Parathyroid adenoma (tissue), 2 donors: ENCODE measurements around the gene INPP5A.
"Not testable (repeated sequence)": the region's sequence is repeated elsewhere in the genome, so short reads cannot be mapped to it uniquely, and the experiment has no call there.

ENCODE experiments used
- H2AFZ ChIP-seq: fragments of 300-600 bp; sonication (generic); one replicate; pipeline ENCODE4 v1.7.0; 2017; ENCODE audit warnings: antibody characterized with exemption, mild to moderate bottlenecking
- H3K27ac ChIP-seq: fragments of 300-600 bp; sonication (generic); one replicate; pipeline ENCODE4 v1.7.0; 2017
- H3K27me3 ChIP-seq: fragments of 300-600 bp; sonication (generic); one replicate; pipeline ENCODE4 v1.7.0; 2017; ENCODE audit warnings: low read length; ENCODE audit not compliant: control insufficient read depth, insufficient read depth
- H3K36me3 ChIP-seq: fragments of 300-600 bp; sonication (generic); one replicate; pipeline ENCODE4 v1.7.0; 2017; ENCODE audit warnings: low read length; ENCODE audit not compliant: control insufficient read depth, insufficient read depth
- H3K4me1 ChIP-seq: fragments of 300-600 bp; sonication (generic); one replicate; pipeline ENCODE4 v1.7.0; 2017; ENCODE audit warnings: control low read depth
- H3K4me2 ChIP-seq: fragments of 300-600 bp; sonication (generic); one replicate; pipeline ENCODE4 v1.7.0; 2017; ENCODE audit warnings: low read length
- H3K4me3 ChIP-seq: fragments of 300-600 bp; sonication (generic); one replicate; pipeline ENCODE4 v1.7.0; 2017; ENCODE audit warnings: low read depth, low read length
- H3K79me2 ChIP-seq: fragments of 300-600 bp; sonication (generic); one replicate; pipeline ENCODE4 v1.7.0; 2017; ENCODE audit warnings: control low read depth
- H3K9ac ChIP-seq: fragments of 300-600 bp; sonication (generic); one replicate; pipeline ENCODE4 v1.7.0; 2017; ENCODE audit warnings: mild to moderate bottlenecking
- H3K9me3 ChIP-seq: fragments of 300-600 bp; sonication (generic); one replicate; pipeline ENCODE4 v1.7.0; 2017; ENCODE audit warnings: low read length; ENCODE audit not compliant: control insufficient read depth
- CTCF ChIP-seq: fragments of 300-600 bp; sonication (generic); IDR thresholded peaks from one replicate; pipeline ENCODE4 v1.7.0; 2017; ENCODE audit warnings: antibody characterized with exemption, mild to moderate bottlenecking
- donor health status: primary hyperparathyroidism.

INPP5A gene

GRCh38 chr10:132789659-132790148, 252.1 kb downstream of the INPP5A start:
- no peak overlapping the region for H3K9ac ChIP-seq
- H3K4me2 ChIP-seq, result no peak overlapping the region
- H2AFZ ChIP-seq, result no peak overlapping the region
- H3K27ac ChIP-seq, result no peak overlapping the region
- TF ChIP-seq CTCF, result no peak
- no peak overlapping the region for H3K4me3 ChIP-seq
- no peaks in the 10 kb centered on the region for H3K9me3 ChIP-seq
- no peaks in the 10 kb centered on the region for H3K27me3 ChIP-seq
- H3K36me3 ChIP-seq, result no peaks in the 10 kb centered on the region
- H3K4me1 ChIP-seq, result no peaks in the 10 kb centered on the region
- no peaks in the 10 kb centered on the region for H3K79me2 ChIP-seq

- no peaks in the 10 kb centered on the region for H3K4me1 ChIP-seq
- no peak overlapping the region for H3K9ac ChIP-seq
- no peaks in the 10 kb centered on the region for H3K79me2 ChIP-seq
- no peak overlapping the region for H3K4me2 ChIP-seq
- no peaks in the 10 kb centered on the region for H3K27me3 ChIP-seq
- TF ChIP-seq CTCF, result no peak
- no peaks in the 10 kb centered on the region for H3K9me3 ChIP-seq
- no peak overlapping the region for H3K4me3 ChIP-seq
- no peak overlapping the region for H2AFZ ChIP-seq
- no peak overlapping the region for H3K27ac ChIP-seq
- H3K36me3 ChIP-seq, result no peaks in the 10 kb centered on the region
These were observed 252.9 kb downstream of the INPP5A start for GRCh38 chr10:132790470-132790869.

- TF ChIP-seq CTCF, result no peak
- no peak overlapping the region for H3K27ac ChIP-seq
- no peaks in the 10 kb centered on the region for H3K9me3 ChIP-seq
- no peaks in the 10 kb centered on the region for H3K36me3 ChIP-seq
- no peak overlapping the region for H3K9ac ChIP-seq
- no peak overlapping the region for H3K4me3 ChIP-seq
- H3K4me1 ChIP-seq, result no peaks in the 10 kb centered on the region
- no peaks in the 10 kb centered on the region for H3K27me3 ChIP-seq
- no peaks in the 10 kb centered on the region for H3K79me2 ChIP-seq
- no peak overlapping the region for H2AFZ ChIP-seq
- H3K4me2 ChIP-seq, result no peak overlapping the region
These were observed 253.6 kb downstream of the INPP5A start for GRCh38 chr10:132790934-132791829.

DNA sequence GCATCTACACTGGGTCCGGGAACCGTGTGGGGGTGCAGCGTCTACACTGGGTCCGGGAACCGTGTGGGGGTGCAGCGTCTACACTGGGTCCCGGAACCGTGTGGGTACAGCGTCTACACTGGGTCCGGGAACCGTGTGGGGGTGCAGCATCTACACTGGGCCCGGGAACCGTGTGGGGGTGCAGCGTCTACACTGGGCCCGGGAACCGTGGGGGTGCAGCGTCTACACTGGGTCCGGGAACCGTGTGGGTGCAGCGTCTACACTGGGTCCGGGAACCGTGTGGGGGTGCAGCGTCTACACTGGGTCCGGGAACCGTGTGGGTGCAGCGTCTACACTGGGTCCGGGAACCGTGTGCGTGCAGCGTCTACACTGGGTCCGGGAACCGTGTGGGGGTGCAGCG, 254.5 kb downstream of the INPP5A start:
- H2AFZ ChIP-seq, H3K36me3 ChIP-seq, H3K27me3 ChIP-seq: not testable (repeated sequence)

DNA sequence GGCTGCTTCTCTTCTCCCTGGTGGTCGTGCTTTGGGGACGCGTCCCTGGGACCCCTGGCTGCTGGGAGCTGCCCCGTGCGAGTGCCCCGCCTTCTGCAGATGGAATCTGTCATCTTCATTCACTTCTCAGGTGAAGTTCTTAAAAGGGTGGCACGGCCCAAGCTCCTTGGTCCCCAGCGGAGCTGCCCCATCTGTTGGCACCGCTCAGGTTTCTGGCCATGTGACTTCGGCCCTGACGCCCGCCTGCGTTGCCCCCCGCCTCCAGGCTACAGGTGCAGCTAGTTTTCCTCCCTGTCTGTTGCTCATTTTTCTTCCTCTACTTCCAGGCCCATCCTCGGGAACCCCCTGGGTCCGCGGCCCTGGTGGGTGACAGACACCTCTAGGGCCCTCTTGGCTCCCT, 255.2 kb downstream of the INPP5A start:
- H3K27ac ChIP-seq, result no peak overlapping the region
- H3K4me3 ChIP-seq, result no peak overlapping the region
- no peaks in the 10 kb centered on the region for H3K9me3 ChIP-seq
- no peaks in the 10 kb centered on the region for H3K27me3 ChIP-seq
- no peaks in the 10 kb centered on the region for H3K4me1 ChIP-seq
- H3K9ac ChIP-seq, result no peak overlapping the region
- TF ChIP-seq CTCF, result no peak
- no peaks in the 10 kb centered on the region for H3K36me3 ChIP-seq
- no peak overlapping the region for H3K4me2 ChIP-seq
- H3K79me2 ChIP-seq, result no peaks in the 10 kb centered on the region
- no peak overlapping the region for H2AFZ ChIP-seq

More for the DNA sequence above, 254.5 kb downstream of the INPP5A start:
- H3K79me2 ChIP-seq, H3K4me3 ChIP-seq, H3K4me1 ChIP-seq, H3K9me3 ChIP-seq, H3K27ac ChIP-seq, H3K4me2 ChIP-seq, H3K9ac ChIP-seq: not testable (repeated sequence)
